HG03354 (cell line): ENCODE results near the gene PAX3.

Source experiments
- ATAC-seq: cut with Tn5 transposase; IDR thresholded peaks from one replicate; pipeline ENCODE4 v1.9.1; 2021; ENCODE audit warnings: mild to moderate bottlenecking; ENCODE audit not compliant: unreplicated experiment, poor library complexity, severe bottlenecking

PAX3 gene

DNA sequence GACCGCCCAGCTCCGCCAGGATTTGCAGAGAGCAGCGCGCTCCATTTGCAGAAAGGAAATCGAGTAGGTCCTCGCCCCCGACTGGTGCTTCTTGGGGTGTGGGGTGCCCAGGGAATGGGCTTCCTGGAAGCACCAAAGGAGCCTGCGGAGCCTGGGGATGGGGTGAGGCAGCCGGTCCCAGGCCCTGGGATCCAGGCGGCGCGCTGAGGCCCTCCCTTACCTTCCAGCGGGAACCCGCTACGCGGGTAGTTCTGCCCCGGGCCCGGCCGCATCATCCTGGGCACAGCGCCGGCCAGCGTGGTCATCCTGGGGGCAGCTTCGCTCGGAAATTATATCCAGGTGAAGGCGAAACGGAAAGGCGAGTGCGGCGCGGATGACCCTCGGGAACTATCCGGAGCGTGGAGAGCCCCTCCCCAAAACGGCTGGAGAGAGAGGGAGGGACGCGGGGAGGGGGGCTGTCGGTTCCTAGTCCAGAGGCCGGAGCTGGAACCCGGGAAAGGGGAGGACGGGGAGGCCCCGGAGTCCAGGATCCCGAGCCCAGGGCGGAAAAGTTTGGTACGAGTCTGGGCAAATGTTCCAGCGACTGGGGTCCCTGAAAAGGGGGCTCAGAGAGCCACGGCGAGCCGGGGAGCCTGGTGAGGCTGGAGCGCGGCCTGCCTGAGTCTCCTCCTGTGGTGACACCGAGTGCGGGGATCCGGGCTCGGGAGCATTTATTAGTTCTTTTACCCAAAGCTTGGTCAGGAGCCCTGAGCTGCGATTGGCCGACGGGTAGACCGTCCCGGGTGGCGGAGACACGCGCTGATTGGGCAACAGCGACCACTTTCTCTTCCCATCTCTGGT, at the start of gene PAX3:
Gene PAX3, minus strand, starts transcription at position 688 of the 840 bp plus-strand sequence. Its CDS starts 383 bp downstream, at position 305.
- peak; percentile 25 for ATAC-seq

DNA sequence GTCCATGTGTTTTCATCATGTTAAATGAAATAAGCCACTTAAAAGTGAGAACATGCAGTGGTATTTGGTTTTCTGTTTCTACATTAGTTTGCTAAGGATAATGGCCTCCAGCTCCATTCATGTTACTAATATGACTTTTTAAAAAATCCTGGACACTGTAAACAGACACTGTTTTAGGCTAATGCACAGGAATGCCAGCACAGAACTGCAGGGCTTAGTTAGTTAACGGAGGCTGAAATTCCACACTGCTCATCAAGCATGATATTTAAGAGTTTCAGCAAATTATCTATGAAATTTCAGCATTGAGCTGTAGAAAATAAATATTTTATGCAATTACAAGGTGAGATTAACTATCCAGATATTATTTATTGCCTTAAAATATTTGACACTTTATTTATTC, 42.5 kb upstream of the PAX3 start:
- ATAC-seq, result no peak

DNA sequence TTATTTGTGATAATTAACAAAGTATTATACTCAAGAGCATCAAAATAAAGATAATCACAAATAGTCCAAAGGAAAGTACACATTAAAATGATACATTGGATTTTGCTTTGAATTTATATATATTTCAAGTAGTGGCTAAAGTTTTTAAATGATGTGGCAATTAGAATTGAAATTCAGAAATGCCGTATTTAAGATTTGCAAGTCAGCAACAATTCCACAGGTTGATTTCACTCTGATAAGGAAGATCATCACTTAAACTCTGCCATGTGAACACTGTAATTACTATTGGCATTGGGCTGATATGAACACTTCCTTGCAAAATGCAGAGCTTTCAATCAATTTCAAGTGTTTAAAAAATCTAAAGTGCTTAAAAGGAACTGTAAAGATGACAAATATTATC, 39.6 kb upstream of the PAX3 start:
- ATAC-seq, result no peak

DNA sequence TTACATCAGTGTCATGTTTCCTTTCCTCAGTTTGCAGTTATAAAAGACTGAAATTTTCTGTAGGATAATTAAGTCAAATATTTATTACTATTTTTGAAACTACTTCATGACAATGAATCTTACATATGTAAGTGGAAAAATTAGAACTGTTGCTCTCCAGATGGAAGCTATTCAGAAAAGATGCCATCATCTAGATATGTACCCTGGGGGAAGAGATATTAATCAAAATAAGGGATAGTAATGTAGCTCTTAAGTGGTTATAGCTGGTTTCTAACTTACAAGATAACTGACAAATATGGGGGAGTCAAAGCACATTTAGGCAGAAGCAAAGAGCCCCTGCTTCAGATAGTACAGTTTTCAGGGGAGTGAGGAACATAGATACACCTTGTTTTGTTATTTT, 38.1 kb upstream of the PAX3 start:
- ATAC-seq, result no peak

DNA sequence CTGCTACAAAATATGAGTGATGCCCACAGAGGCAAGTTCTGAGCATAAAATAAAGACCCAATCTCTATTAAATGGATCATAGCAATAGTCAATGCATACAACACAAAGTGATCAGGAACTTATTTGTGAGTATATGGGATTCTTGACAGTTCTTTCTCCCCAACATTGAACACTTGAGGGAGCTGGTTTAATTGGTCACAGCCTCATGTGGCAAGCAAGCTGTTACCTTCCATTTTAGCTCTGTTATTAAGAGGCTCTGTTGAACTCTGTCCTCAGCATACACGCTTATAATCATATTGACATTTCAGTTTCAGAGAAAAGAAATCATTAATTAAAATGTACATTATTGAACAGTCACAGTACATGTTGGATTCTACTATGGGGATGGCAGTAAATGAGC, 37.6 kb upstream of the PAX3 start:
- ATAC-seq, result no peak

DNA sequence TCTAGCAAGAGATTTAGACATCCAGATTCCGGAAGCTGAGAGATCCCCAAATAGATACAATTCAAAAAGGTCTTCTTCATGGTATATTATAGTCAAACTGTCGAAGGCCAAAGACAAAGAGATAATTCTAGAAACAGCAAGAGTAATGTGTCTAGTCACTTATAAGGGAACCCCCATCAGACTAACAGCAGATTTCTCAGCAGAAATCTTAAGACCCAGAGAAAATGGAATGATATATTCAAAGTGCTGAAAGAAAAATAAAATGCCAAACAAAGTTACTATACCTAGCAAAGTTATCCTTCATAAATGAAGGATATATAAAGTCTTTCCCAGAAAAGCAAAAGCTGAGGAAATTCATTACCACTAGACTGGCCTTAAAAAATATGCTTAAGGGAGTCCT, 36.1 kb upstream of the PAX3 start:
- no peak for ATAC-seq

DNA sequence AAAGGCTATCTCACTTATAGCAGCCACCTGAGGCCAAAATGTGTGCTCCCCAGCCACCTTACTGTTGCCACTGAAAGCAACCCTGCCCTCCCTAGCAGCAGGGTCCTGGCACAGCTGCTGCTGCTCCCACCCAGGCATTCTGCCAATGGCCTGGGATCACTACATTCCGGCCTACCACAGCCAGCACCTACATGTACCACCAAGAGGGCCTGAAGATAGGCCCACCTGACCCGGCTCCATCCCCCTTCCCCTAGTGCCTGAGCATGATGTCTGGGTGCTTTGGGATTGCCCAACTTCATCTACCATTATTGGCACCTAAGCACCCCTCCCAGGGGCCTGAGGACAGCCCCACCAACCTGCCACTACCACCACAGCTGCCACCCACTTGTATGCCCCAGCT, 34.6 kb upstream of the PAX3 start:
- no peak for ATAC-seq

DNA sequence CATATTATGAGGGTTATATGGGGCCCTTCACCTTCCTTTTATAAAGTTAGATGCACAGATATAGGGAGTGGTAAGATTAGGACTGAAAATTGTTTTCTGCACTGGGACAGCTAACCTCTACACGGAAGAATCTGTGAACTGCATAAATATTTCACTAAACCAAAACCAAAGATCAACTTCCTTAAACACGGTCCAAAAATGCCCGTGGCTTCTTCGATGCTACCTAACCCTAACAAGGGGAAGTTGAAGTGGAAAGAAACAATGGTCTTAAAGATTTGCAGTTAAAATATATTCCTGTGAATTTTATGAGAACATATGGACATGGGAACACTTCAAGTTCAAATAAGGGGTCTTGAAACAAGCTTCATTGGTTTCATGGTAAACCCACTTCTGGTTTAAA, 33.3 kb upstream of the PAX3 start:
- no peak for ATAC-seq

DNA sequence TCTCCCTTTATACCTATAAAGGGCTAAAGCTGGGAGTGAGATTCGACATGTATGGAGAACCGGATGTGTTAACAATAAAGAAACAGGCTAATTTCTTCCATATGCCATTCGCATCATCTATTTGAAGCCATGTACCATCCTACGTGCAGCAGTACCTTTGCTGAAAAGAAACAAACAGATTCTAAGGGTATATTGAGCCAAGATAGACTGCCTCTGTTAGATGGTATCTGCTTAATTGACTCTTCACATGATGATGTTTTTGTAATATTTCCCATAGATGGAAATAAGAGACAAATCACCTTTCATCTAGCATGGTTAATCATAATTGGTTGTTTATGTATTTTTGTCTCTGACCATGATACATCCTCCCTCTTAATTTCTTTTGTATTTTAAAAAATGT, 32.1 kb upstream of the PAX3 start:
- ATAC-seq, result no peak

DNA sequence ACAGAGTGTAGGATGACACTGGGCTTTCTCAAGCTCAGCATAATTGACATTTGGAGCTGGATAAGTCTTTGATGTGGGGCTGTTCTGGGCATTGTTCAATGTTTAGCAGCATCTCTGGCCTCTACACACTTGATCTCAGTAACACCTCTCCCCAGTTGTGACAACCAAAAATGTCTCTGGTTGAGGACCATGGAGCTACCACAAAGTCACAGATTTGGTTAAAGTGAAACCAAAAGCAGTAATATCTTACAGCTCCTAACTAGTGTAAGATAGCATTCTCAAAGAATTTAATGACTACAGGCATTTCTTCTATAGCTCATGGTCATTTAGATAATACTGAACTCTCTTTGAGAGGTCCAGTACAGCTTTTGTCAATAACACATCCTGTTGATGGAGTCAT, 23.4 kb upstream of the PAX3 start:
- peak; percentile 25 for ATAC-seq

DNA sequence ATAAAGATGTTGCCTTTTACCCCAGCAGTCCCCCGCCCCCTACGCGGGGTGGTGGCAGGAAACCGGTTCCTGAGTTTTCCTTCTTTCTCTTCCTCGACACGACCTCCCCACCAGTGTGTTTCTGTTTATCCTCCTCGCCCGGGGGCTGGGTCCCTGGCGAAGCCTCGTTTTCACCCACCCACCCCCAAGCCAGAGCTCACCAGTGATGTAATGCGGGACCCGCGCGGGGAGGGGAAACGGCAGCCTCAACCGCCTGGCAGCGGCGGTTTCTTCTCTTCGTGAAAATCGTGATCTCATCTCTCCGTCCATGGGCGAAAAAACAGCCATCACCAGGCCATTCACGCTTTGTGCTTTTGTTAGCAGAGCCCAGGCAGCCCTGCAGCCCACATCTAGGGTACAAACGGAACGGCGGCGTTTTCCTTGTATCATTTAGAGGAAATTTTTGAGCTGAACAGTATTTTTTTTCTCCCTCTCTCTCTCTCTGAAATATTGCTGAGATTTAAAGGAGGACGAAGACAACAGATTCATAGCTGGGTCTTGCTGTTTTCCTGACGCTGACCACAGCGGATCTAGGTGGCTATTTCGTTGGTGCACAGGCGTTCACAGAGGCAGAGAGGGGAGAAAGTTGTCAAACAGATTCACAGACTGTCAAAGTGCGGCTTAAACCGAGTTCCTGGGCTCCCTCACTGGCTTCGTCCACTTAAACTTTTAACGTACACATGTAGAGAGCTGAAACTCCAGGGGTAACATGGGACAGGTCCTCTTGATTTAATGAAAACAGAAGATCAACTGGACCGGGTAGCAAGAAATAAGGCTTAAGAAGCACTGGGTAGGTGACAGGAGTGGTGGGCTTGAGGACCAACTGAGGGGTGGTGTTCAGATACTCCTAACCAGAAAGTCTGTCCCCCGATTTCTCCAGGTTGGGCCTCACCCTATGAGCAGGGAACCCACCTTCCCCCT, 21.9 kb upstream of the PAX3 start:
- ATAC-seq, result peak; percentile 16

DNA sequence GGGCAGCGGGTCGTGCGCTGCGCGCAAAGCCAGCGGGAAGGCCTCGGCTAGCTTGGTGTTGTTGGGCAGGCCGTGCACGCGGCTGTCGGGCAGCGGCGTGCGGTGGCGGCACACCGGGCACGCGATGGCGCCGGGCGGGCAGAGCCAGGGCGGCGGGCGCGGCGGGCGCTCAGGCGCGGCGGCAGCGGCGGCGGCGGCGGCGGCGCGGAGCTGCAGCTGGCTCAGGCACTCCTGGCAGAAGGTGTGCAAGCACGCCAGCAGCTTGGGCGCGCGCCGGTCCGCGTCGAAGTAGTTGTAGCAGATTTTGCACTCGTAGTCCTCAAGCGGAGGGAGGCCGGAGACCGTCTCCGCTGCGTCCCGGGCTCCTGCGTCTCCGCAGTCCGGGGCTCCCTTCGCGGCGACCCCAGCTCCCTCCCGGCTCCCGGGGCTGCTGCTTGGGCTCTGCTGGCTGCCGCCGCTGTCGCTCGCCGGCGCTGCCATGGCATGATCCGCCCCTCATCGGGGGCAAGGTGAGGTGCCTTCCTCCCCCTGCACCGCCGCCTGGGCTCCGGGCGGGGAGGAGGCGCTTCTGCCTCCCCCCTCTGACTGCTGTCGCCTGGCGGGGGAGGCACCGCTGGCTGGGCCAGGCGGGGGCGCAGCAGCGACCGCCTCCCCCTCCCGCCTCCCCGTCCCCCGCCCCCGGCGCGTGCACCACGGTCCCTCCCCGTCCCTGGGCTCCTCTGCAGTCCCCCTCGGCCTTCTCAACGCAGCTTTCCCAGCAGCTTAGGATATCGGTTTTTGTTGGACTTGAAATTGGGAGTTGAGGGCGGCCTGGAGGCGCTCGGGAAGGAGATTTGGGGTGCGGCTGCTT, 21.0 kb upstream of the PAX3 start:
- ATAC-seq, result peak; percentile 50

DNA sequence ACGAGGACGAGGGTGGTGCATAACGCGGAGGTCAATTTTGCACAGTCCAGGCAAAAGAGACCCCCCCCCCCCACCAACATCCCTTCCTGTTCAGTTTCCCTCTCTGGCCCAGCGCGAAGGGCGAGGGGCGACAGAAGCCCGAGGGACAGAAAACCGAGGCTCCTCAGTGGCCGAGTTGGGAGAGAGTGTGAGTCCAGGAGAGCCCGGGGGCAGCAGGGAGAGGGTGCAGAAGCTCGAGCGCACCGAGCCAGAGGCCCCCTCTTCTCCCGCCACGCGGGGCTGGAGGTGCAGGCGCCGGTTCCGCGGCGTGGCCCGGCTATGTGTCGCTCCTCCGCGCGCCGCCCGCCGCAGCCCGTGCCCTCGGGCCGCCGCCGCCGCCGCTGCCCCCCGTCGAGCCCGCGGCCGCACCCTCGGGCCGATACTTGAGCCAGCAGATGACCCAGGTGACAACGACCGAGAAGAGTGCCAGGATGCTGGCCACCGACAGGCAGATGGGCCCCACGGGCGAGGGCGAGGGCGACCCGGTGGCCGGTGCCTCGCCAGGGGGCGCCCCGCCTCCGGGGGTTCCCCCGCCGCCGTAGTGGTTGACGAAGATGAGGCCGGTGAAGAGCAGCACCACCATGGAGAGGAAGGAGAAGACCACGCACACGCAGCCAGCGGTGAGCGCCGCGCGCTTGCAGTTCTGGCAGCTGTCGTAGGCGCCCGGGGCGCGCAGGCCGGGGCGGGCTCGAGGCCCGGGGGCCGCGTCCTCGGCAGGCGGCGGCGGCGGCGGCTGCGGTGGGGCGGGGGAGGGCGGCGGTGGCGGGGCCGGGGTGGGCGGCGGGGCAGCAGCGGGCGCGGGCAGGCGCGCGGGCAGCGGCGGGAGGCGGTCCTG, 20.2 kb upstream of the PAX3 start:
- ATAC-seq, result peak; percentile 49

DNA sequence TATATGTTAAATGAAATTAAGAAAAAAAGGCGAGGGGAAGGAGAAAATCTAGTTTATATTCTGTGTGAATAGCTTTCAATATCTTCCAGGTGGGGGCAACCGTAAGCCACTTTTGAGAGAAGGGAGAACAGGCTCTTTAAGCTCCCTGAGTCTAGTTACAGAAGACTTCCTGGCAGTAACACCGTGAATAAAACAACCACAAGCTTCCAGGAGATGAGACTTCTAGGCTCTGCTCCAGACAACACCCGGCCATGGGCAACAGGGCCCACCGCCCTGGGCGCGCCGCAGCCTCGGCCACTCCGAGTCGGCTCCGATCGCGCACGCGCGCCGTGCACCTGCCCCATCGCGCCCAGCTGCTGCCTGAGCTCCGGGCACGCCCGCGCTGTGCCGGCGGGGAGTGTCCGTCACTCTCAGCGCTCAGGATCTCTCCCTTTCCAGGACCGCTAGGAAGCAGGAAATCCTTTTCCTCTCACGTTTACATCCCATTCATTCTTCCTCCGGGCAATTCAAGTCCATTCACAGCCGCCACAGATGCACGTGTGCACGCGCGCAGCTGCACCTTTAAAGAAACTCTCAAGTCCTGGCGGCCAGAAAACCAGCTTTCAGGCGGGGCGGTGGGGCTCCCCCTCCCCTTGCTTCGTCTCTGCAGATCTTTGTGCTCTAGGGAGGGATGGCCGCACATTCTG, 19.4 kb upstream of the PAX3 start:
- peak; percentile 47 for ATAC-seq

DNA sequence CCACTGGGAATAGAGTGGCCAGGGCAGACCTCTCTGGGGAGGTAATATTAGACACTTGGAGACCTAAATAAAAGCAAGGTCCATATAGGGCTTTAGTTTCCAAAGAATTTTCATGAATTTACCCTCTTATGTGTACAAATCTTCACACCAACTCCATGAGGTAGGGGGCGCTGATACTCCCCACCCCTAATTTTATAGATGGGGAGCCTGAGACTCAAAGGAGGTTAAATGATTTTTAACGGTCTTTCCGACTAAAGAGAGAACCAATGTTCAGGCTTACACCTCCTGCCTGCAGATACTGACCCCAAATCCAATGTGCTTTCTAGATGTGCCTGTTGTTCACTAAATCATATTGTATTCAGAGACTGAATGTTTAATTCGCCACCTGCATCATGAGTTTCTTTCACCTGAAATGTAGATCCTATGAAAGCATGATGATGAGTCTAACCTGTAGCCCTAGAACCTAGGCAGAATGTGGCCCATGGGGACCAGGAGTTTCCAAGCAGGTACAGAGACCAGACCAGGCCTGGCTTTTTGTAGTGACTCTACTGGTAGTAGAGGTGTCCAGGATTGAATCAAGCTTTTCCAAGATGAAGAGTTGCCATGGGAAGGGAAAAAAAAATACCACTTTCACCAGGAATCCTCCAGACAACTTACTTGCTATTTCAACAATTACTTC, 16.8 kb upstream of the PAX3 start:
- no peak for ATAC-seq

DNA sequence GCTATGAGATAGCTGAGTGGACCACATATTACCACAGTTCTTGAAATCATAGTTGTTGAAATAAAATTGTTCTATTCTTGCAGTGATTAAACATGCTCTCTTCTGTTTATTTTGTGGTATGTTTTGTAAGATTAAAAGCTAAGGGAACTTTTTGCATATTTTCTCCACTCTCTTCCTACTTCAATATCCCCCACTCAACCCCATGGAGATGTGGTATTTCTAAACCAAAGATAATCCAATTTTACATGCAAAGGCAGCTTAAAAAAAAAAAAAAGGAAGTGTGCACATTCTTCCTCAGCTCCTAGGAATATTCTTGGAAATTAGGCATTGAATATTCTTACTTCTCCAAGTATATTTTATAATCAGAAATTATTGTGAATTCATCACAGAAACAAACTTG, 15.0 kb upstream of the PAX3 start:
- ATAC-seq, result no peak

DNA sequence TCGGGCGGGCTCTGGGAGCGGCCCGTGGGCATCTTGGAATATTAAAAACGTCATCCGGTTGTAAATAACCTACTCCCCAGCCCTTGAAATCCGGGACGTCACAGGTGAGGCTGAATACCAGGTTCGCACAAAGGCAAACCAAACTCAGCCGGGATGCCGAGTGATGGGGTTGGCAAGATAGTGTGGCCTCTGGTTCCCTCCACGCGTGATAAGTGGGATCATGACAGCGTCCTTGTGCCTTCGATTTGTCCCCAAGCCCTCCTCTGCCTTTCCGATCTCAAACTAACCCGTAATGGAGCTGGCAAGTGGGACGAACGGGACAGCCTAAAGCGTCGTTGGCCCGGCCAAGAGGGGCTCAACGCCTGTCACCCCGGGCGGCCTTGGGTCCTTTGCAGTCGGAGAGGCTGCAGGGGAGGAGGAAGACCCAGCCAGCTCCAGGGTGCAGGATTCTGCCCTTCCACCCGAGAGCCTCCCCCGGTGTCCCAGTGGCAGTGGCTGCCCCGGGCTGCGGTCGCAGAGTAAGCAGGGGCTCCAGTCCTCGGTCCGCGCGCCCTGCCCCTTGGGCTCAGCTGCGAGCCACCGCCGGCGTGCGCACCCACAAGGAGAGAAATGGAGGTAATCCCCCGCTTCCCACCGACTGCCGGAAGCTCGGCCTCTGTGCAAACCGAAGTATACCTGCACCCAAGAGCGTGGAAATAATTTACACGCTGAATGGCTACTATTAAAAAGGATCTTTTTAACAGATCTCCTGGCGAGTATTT, 13.4 kb upstream of the PAX3 start:
- ATAC-seq, result no peak
